ENCODE measurements around the gene PACRG. TPM values are rescaled to one million over a fixed set of nuclear protein-coding genes. Genes with fewer than 3 reads are reported as not detected.

Gene PACRG
- polyA plus RNA-seq, 2 of the 4 experiments (the other 2 are of a cell fraction): 0.14 to 0.30 TPM

DNA sequence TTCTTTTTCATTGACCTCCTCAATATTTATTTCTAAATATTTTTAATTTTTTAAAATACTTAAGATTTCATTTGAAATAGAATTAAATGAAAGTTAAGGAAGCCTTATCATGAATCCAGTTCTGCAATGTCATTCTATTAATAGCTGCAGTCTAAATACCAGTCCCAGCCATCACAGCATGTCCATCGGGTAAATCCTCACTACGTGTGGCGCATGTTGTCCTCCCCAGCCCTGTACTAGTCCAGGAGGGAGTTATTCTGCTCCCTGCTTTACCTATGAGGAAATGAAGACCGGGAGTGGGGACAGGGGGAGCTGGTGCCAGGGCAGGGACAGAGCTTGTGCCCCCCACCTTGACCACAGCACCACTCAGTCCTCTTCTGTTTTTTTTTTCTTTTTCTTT lies 561.7 kb downstream of the PACRG start:
- no peak for FAIRE-seq
- ChIA-PET CTCF (no interaction called here), POLR2A (no interaction called here)

DNA sequence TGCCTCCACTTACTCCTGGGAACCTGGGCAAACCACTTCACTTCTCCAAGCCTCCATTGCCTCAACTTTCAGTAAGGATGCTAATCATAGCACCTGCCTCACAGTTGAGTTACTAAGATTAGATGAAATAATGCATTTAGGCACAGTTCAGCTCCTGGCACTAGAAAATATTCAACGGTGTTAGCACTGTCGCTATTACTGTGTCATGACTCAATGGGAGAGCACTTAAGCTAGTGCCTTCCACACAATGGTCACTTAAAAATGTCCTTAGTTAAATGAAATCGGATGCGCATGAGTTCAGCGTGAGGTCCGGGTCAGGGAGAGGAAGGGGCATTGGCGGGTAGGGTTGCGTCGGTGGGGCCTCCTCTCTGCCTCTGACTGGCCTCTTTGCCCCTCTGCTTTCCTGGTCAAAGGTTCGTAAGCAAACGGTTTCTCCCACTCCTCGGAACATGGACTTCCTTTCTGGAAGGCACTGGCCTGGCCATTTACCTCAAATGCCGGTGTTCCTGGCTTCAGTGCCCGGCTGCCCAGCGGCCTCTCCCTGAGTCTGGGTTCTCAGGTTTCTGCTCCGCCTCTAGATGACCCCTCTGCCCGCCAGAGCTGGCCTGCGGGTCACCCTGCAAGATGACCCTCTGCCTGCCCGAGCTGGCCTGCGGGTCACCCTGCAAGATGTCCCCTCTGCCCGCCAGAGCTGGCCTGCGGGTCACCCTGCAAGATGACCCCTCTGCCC lies 562.9 kb downstream of the PACRG start:
- no peak for ATAC-seq
- no peaks in the 10 kb centered on the region for H3K9me3 ChIP-seq
- 85% methylated on average over 18 of the region's 22 CpGs for WGBS (ENCODE audit: missing lambda C conversion rate)
- DNase-seq (ENCODE audit: low read depth in 1 of 2, low spot score in 1 of 2): no peak
- no peak overlapping the region for H3K27ac ChIP-seq
- TF ChIP-seq, protein P1, sequence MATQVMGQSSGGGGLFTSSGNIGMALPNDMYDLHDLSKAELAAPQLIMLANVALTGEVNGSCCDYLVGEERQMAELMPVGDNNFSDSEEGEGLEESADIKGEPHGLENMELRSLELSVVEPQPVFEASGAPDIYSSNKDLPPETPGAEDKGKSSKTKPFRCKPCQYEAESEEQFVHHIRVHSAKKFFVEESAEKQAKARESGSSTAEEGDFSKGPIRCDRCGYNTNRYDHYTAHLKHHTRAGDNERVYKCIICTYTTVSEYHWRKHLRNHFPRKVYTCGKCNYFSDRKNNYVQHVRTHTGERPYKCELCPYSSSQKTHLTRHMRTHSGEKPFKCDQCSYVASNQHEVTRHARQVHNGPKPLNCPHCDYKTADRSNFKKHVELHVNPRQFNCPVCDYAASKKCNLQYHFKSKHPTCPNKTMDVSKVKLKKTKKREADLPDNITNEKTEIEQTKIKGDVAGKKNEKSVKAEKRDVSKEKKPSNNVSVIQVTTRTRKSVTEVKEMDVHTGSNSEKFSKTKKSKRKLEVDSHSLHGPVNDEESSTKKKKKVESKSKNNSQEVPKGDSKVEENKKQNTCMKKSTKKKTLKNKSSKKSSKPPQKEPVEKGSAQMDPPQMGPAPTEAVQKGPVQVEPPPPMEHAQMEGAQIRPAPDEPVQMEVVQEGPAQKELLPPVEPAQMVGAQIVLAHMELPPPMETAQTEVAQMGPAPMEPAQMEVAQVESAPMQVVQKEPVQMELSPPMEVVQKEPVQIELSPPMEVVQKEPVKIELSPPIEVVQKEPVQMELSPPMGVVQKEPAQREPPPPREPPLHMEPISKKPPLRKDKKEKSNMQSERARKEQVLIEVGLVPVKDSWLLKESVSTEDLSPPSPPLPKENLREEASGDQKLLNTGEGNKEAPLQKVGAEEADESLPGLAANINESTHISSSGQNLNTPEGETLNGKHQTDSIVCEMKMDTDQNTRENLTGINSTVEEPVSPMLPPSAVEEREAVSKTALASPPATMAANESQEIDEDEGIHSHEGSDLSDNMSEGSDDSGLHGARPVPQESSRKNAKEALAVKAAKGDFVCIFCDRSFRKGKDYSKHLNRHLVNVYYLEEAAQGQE (IDR thresholded peaks at IDR 0.05): no peak
- no peak for TF ChIP-seq RCOR1 (IDR thresholded peaks at IDR 0.05; ENCODE audit: low read depth, low read length)
- TF ChIP-seq EHMT2 (IDR thresholded peaks at IDR 0.05; ENCODE audit: low read depth): no peak
- TF ChIP-seq, protein P2, sequence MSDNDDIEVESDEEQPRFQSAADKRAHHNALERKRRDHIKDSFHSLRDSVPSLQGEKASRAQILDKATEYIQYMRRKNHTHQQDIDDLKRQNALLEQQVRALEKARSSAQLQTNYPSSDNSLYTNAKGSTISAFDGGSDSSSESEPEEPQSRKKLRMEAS (IDR thresholded peaks at IDR 0.05): no peak
- no peak for TF ChIP-seq HOXB5 (CRISPR knock-in tag; IDR thresholded peaks at IDR 0.05)
- no peak for TF ChIP-seq RAD21 (conservative IDR thresholded peaks at IDR 0.05 in 1 of 2, IDR thresholded peaks at IDR 0.05 in 1 of 2)
- no peak for TF ChIP-seq KDM1A (IDR thresholded peaks at IDR 0.05; ENCODE audit: low read depth)
- TF ChIP-seq MAZ (IDR thresholded peaks at IDR 0.05; ENCODE audit: borderline replicate concordance, low read depth, low read length): no peak
- no peak for FAIRE-seq
- no peak overlapping the region for H3K4me3 ChIP-seq
- POLR2A ChIA-PET: no interaction called here
- H3K4me1 ChIP-seq: no peaks in the 10 kb centered on the region
- CTCF ChIA-PET: no interaction called here
- H3K4me2 ChIP-seq: no peak overlapping the region

More for the DNA sequence above, 561.7 kb downstream of the PACRG start:
- DNase-seq (ENCODE audit: low read depth in 1 of 2, low spot score in 1 of 2): no peak
- Histone ChIP-seq H3K4me1 (no peaks in the 10 kb centered on the region), H3K27ac (no peak overlapping the region), H3K4me3 (no peak overlapping the region), H3K4me2 (no peak overlapping the region), H3K9me3 (no peaks in the 10 kb centered on the region)
- no peak for ATAC-seq
- TF ChIP-seq, protein P3, sequence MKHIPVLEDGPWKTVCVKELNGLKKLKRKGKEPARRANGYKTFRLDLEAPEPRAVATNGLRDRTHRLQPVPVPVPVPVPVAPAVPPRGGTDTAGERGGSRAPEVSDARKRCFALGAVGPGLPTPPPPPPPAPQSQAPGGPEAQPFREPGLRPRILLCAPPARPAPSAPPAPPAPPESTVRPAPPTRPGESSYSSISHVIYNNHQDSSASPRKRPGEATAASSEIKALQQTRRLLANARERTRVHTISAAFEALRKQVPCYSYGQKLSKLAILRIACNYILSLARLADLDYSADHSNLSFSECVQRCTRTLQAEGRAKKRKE (CRISPR knock-in tag; IDR thresholded peaks at IDR 0.05; ENCODE audit: low read depth): no peak
- TF ChIP-seq ZSCAN20 (CRISPR knock-in tag; IDR thresholded peaks at IDR 0.05): no peak
- no peak for TF ChIP-seq CEBPB (IDR thresholded peaks at IDR 0.05)
- TF ChIP-seq KDM1A (IDR thresholded peaks at IDR 0.05; ENCODE audit: low read depth): no peak
- no peak for TF ChIP-seq HOXB13 (CRISPR knock-in tag; IDR thresholded peaks at IDR 0.05; ENCODE audit: low read depth)
- TF ChIP-seq ZFP36 (IDR thresholded peaks at IDR 0.05; ENCODE audit: borderline replicate concordance, partially characterized antibody): no peak
- 92% methylated on average over 4 of the region's 4 CpGs for WGBS (ENCODE audit: missing lambda C conversion rate)

DNA sequence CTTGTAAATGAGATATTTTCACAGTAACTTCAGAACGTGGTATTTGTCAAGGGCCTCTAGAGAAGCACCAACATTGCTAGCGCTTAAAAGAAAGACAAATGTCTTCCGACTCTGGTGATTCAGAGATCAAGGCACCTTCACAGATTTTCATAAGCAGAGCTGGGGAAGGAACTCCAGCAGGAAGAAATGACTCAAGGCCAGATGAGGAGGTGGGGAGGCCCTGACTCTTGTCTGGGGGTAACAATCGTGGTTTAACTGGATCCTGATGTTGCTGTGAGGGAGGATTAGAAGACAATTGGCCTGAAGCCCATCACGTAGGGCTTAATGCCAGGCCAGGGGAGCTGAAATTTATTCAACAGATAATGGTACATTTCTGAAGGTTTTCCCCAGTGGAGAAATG lies 563.8 kb downstream of the PACRG start:
- H3K4me3 ChIP-seq: no peak overlapping the region
- no peak overlapping the region for H3K4me2 ChIP-seq
- no peaks in the 10 kb centered on the region for H3K4me1 ChIP-seq
- TF ChIP-seq CHD2 (IDR thresholded peaks at IDR 0.05; ENCODE audit: low read length, partially characterized antibody) (no peak), HOXA7 (CRISPR knock-in tag; IDR thresholded peaks at IDR 0.05) (no peak), ZFP36 (IDR thresholded peaks at IDR 0.05; ENCODE audit: borderline replicate concordance, partially characterized antibody) (no peak), ZC3H11A (IDR thresholded peaks at IDR 0.05) (no peak), RARB (CRISPR knock-in tag; IDR thresholded peaks at IDR 0.05) (no peak), EHF (CRISPR knock-in tag; IDR thresholded peaks at IDR 0.05) (no peak), POLR2A (IDR thresholded peaks at IDR 0.05; ENCODE audit: low read length) (no peak)
- POLR2A ChIA-PET: no interaction called here
- 69% methylated on average over 5 of the region's 5 CpGs for WGBS (ENCODE audit: missing lambda C conversion rate)
- H3K27ac ChIP-seq: no peak overlapping the region
- ATAC-seq (no peak), FAIRE-seq (no peak), DNase-seq (ENCODE audit: low read depth in 1 of 2, low spot score in 1 of 2) (no peak)
- CTCF ChIA-PET: interaction anchor here (0.6 kb wide), 1 partner anchor 10 kb away, joined by 4 read pairs; no protein-coding TSS in a partner anchor
- H3K9me3 ChIP-seq: no peaks in the 10 kb centered on the region
